Right kidney (tissue), 1 donor: ENCODE results near the gene UTP11.
"Not testable (repeated sequence)": the region's sequence is repeated elsewhere in the genome, so short reads cannot be mapped to it uniquely, and the experiment has no call there.

Experiments used
- DNase-seq: peaks from one replicate; pipeline ENCODE4 v3.0.0-alpha.2; 2016

Gene UTP11

GRCh38 chr1:38026592-38027200, 14.2 kb downstream of the UTP11 start:
- DNase-seq: no peak

- DNase-seq: no peak
Measured at GRCh38 chr1:38027201-38028104, 14.9 kb downstream of the UTP11 start.

GRCh38 chr1:38028105-38028591, 15.6 kb downstream of the UTP11 start:
- no peak for DNase-seq

GRCh38 chr1:38028671-38029070, 16.1 kb downstream of the UTP11 start:
- no peak for DNase-seq

- DNase-seq: peak; percentile 51
Measured at GRCh38 chr1:38029081-38029681, 16.6 kb downstream of the UTP11 start.

- DNase-seq: peak; percentile 63
Measured at GRCh38 chr1:38029685-38030511, 17.4 kb downstream of the UTP11 start.

- no peak for DNase-seq
Measured at GRCh38 chr1:38030596-38031512, 18.3 kb downstream of the UTP11 start.

- DNase-seq: no peak
Measured at GRCh38 chr1:38031513-38031866, 19.0 kb downstream of the UTP11 start.

GRCh38 chr1:38032992-38033391, 20.5 kb downstream of the UTP11 start:
- not testable (repeated sequence) for DNase-seq

- no peak for DNase-seq
Measured at GRCh38 chr1:38034871-38035270, 22.3 kb downstream of the UTP11 start.

- DNase-seq: no peak
Measured at GRCh38 chr1:38037221-38037939, 24.8 kb downstream of the UTP11 start.

GRCh38 chr1:38038861-38039260, 26.3 kb downstream of the UTP11 start:
- DNase-seq: no peak

- DNase-seq: no peak
Measured at GRCh38 chr1:38039331-38040088, 27.0 kb downstream of the UTP11 start.

- DNase-seq: no peak
Measured at GRCh38 chr1:38041936-38042834, 29.7 kb downstream of the UTP11 start.

GRCh38 chr1:38043036-38043747, 30.7 kb downstream of the UTP11 start:
- DNase-seq: no peak

GRCh38 chr1:38044221-38045215, 32.0 kb downstream of the UTP11 start:
- peak; percentile 75 for DNase-seq
